HG03060 (cell line): Measurements from ENCODE around the gene RIMBP2.
"Not testable (repeated sequence)": the region's sequence is repeated elsewhere in the genome, so short reads cannot be mapped to it uniquely, and the experiment has no call there.

Source experiments
- ATAC-seq: cut with Tn5 transposase; IDR thresholded peaks from one replicate; pipeline ENCODE4 v1.9.1; 2021; ENCODE audit warnings: low read depth, moderate number of reproducible peaks; ENCODE audit not compliant: unreplicated experiment

RIMBP2 gene

GRCh38 chr12:130611026-130611905 is 104.8 kb downstream of the RIMBP2 start:
- no peak for ATAC-seq

GRCh38 chr12:130609966-130610365 is 106.1 kb downstream of the RIMBP2 start:
- ATAC-seq: no peak

- ATAC-seq: no peak
Measured at GRCh38 chr12:130608831-130609230, 107.3 kb downstream of the RIMBP2 start.

- ATAC-seq: no peak
Measured at GRCh38 chr12:130608132-130608531, 108.0 kb downstream of the RIMBP2 start.

- ATAC-seq: no peak
Measured at GRCh38 chr12:130606231-130606630, 109.9 kb downstream of the RIMBP2 start.

GRCh38 chr12:130603396-130603965 is 112.6 kb downstream of the RIMBP2 start:
- ATAC-seq: no peak

GRCh38 chr12:130602251-130602650 is 113.8 kb downstream of the RIMBP2 start:
- no peak for ATAC-seq

GRCh38 chr12:130601327-130601726 is 114.8 kb downstream of the RIMBP2 start:
- ATAC-seq: no peak

- ATAC-seq: no peak
Measured at GRCh38 chr12:130596241-130596640, 119.9 kb downstream of the RIMBP2 start.

- ATAC-seq: no peak
Measured at GRCh38 chr12:130595566-130595965, 120.5 kb downstream of the RIMBP2 start.

- no peak for ATAC-seq
Measured at GRCh38 chr12:130593056-130593455, 123.0 kb downstream of the RIMBP2 start.

GRCh38 chr12:130592641-130593040 is 123.5 kb downstream of the RIMBP2 start:
- ATAC-seq: no peak

- ATAC-seq: no peak
Measured at GRCh38 chr12:130591736-130592135, 124.4 kb downstream of the RIMBP2 start.

- ATAC-seq: no peak
Measured at GRCh38 chr12:130590685-130591084, 125.4 kb downstream of the RIMBP2 start.

GRCh38 chr12:130589540-130590317 is 126.4 kb downstream of the RIMBP2 start:
- ATAC-seq: no peak

GRCh38 chr12:130588696-130589539 is 127.2 kb downstream of the RIMBP2 start:
- no peak for ATAC-seq

- ATAC-seq: no peak
Measured at GRCh38 chr12:130587966-130588365, 128.1 kb downstream of the RIMBP2 start.

- not testable (repeated sequence) for ATAC-seq
Measured at GRCh38 chr12:130584475-130584874, 131.6 kb downstream of the RIMBP2 start.

GRCh38 chr12:130583800-130584199 is 132.3 kb downstream of the RIMBP2 start:
- no peak for ATAC-seq

GRCh38 chr12:130583317-130583716 is 132.8 kb downstream of the RIMBP2 start:
- no peak for ATAC-seq
